HTR-8/SVneo (cell line): Measurements from ENCODE around the gene PHTF2.
A peak's percentile ranks its signal among the peaks of the same experiment; 100 is the strongest.
"Not testable (repeated sequence)": the region's sequence is repeated elsewhere in the genome, so short reads cannot be mapped to it uniquely, and the experiment has no call there.

Experiments used
- DNase-seq: peaks from one replicate; pipeline ENCODE4 v3.0.0; 2011; ENCODE audit warnings: low spot score, mixed read lengths; ENCODE audit not compliant: insufficient read length
- FAIRE-seq: peaks from 2 replicates; lab custom pipeline; 2011; peaks lifted over from hg19 to GRCh38; lab: Jason Lieb, UNC

Gene PHTF2

DNA sequence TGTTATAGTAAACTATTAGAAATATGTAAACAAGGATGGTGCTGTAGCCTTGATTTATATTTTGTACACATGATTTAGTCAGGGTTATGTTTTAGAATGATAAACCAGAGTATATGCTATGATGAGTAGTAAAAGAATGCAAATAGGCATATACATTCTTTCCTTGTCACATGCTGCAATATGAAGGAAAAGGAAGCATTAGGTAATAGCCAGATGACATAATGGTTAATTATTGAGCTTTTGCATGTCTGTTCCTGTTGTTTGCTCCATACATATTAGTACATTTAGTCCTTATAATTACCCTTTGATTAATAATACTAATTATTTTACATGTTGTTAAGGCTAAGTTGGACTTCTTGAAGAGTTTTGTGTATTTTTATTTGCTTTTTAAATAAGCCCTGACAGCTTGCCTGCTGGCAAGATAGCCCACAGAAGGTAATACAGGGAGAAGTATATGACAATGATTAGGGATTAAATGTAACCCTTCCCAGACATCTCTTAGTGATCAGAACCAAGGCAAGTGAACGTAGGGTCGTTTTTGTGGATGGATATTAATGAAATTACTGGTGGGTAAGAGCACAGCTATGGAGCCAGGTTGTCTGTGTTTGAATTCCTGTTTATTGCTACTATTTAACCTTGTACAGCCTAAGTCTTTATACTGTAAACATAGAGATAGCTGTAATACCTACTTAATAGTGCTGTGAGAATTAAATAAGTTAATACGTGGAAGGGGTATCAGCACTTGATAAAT lies 68.4 kb downstream of the PHTF2 start:
- peak; percentile 20 for DNase-seq
- no peak for FAIRE-seq

- DNase-seq = no peak
- FAIRE-seq = no peak
Measured at GRCh38 chr7:77867537-77867865, 68.9 kb downstream of the PHTF2 start.

DNA sequence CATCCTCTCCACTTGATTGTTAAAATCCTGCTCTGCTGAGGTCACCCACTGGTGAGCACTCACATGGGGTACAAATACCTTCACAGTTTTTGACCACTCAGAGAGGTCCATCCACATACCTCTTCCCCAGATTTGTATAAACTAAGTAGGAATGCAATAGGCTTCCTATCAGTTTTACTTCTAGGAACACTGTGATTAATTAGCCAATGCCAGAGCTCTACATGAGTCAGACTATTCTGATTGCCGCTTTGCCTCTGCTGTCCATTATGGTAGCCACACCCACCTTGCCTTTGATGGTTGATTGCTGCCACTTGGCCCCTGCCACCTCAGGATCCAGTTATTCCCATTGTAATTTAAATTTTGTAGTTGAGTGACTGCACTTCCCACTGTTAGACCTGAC lies 73.7 kb downstream of the PHTF2 start:
- not testable (repeated sequence) for FAIRE-seq

DNA sequence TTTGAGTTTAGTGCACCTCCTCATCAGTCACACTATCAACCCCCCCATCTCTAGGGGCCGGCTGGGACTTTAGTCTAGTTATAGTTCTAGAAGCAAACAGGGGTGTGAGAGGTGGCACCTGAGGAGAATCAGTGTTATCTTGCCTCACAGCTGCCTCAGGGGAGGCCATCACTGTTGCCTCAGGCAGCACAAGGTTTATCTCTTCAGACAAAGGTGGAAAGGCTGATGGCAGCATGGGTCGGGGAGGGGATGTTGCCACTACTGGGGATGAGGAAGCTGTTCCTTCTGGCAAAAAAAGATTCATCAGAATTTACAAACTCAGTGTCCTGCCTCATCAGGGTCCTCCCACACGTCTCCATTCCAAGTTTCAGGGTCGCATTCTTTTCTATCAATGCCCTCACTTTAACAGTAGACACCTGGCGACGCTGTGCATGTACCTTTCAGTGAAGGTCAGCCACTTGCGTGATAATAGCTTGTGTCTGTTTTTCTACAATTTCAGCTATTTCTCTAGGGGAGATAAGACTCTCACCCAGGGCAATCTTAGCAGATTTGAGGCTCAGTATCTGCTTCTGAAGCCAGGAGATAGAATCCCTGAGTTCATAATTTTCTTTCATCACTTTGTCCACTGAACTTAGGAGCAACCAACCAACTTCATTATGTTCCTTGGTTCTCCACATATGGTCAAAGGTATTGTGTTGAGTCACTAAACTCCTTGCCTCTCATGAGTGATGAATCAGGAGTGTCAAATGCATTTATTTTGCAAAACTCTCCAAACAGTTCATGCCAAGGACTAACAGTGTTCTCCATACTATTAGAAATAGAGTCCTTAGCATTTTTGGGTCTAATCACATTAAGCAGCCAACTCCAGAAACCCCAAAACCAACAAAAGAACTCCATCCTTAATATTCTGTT lies 75.1 kb downstream of the PHTF2 start:
- DNase-seq, FAIRE-seq: not testable (repeated sequence)

More for the DNA sequence above, 73.7 kb downstream of the PHTF2 start:
- not testable (repeated sequence) for DNase-seq

GRCh38 chr7:77877791-77878190 lies 79.2 kb downstream of the PHTF2 start:
- DNase-seq (no peak), FAIRE-seq (no peak)

- DNase-seq = no peak
- FAIRE-seq = no peak
Measured at GRCh38 chr7:77878500-77878899, 79.9 kb downstream of the PHTF2 start.

DNA sequence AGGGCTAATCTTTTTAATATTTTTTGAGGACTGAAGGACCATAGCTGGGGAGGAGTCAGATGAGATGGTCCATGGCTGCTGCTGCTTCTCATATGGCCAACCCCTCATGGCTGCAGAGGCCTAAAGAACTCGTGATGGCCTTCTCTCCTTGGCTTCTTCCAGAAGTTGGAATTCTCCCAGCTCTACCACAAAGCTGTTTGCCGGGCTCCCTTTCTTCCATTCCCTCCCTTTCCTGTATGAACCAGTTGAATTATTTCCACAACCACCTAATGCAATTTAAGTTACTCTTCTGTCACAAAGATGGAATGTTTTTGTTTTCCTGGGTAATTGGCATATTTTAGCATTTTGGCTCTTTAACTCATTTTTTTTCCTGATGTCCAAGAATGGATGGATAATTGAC lies 80.7 kb downstream of the PHTF2 start:
- DNase-seq (no peak), FAIRE-seq (no peak)

GRCh38 chr7:77881871-77882270 lies 83.3 kb downstream of the PHTF2 start:
- FAIRE-seq = no peak
- DNase-seq = no peak

DNA sequence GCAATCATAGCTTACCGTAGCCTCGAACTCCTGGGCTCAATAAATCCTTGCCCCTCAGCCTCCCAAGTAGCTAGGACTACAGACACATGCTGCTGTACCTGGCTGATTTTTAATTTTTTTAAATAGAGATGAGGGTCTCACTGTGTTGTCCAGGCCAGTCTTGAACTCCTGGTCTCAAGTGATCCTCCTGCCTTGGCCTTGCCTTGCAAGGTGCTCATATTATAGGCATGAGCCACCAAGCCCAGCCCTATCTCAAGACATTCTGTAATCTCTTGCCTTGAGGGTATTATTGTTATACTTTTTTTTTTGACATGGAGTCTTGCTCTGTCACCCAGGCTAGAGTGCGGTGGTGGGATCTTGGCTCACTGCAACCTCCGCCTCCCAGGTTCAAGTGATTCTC lies 86.6 kb downstream of the PHTF2 start:
- DNase-seq (no peak), FAIRE-seq (no peak)

DNA sequence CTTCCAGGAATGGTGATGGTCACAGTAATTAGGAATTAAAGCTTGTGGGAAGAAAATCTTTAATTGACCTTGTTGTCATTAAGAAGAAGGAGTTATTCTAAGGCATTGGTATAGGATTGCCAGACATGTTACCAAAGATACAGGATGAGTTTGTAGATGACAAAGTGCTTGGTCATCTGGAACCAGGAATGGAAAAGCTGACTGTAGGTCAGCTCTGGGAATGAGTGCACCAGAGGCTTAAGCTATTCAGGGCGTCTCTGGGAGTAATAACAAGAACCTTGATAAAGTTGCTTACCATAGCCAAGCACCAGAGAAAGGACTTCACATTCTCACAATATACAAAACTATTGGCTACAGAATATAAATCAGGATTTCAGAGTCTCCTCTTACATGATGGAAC lies 89.0 kb downstream of the PHTF2 start:
- FAIRE-seq (no peak), DNase-seq (no peak)

GRCh38 chr7:77888998-77889397 lies 90.4 kb downstream of the PHTF2 start:
- DNase-seq (no peak), FAIRE-seq (no peak)

- FAIRE-seq = no peak
- no peak for DNase-seq
Measured at GRCh38 chr7:77893813-77894212, 95.2 kb downstream of the PHTF2 start.

DNA sequence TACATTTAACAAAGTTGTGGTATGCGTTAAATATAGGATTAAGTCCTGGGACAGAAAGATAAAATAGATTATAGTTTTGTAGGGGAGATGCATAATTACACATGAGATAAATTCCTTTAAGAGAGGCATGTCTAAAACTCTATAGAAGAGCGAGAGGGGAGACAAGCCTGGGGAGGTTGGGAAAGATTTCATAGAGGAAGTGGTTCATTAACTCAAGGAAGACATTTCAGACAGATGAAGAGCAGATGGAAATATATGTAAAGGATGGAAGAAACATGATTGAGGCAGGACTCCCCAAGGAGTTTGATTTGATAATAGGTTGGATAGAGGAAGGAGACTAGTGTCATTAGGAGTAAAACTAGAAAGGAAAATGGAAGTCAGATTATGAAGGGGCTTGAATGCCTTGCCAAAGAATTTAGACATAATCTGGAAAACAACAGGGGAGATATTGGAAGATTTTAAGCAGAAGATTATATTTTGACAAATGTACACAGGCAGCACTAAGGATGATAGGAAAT lies 96.1 kb downstream of the PHTF2 start:
- DNase-seq (no peak), FAIRE-seq (no peak)

DNA sequence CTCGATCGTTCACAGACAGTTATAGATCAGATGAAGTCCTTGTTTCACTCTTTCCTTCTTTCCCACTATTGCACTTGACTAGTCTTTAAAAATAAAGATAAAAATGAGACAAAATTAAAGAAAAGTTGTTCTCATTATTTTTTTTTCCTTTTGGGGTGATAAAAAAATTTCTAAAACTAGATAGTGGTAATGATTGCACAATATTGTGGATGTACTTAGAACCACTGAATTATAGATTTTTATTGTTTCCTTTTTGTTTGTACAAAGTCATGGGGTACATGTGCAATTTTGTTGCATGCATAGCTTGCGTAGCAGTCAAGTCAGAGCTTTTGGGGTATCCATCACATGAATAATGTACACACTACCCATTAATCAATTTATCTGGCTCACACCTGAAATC lies 97.3 kb downstream of the PHTF2 start:
- DNase-seq = no peak
- no peak for FAIRE-seq

DNA sequence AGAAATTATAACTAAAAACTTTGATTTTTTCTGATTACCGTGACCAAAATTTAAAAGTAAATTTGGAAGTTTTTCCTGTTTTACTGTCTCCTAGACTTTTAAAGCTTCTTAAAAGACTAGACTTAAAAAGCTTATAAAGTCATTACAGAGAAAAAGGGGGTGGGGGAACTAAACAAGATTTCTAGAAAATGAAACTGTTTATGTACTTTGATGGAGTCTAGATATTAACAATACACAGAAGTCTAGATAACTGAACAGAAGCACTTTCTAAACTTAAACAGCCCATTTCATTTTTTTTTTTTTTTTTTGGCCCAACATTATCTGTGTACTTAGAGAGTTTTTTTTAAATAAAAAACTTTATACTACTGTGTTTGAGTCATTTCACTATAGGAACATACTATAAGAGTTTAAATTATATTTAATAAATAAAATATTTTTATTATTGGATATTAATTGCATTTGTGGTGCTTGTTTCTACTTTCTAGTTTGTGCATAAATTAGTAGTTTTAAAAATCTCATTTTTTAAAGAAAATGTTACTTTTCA lies 98.5 kb downstream of the PHTF2 start:
- DNase-seq (no peak), FAIRE-seq (no peak)

- no peak for FAIRE-seq
- DNase-seq = no peak
Measured at GRCh38 chr7:77899516-77899915, 100.9 kb downstream of the PHTF2 start.

- FAIRE-seq = no peak
- no peak for DNase-seq
Measured at GRCh38 chr7:77903597-77903996, 105.0 kb downstream of the PHTF2 start.

- DNase-seq (no peak), FAIRE-seq (no peak)
Measured at GRCh38 chr7:77904252-77904651, 105.7 kb downstream of the PHTF2 start.

DNA sequence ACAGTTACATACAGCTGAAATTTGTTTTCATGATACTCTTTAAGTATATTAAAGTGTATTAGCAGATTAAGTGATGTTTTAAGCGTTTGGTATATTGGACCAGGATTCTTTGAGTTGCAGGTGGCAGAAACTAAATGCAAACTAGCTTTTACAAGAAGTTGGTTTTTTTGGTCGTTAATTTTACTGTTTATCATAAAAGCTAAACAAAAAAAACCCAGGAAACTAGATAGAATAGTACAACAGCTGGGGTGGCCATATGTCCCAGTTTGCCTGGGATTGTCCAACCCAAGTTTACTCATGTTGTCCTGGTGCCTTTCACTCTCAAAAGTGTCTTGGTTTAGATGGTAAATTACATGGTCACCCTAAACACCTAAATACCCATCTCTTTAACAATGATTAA lies 108.7 kb downstream of the PHTF2 start:
- FAIRE-seq = no peak
- no peak for DNase-seq

DNA sequence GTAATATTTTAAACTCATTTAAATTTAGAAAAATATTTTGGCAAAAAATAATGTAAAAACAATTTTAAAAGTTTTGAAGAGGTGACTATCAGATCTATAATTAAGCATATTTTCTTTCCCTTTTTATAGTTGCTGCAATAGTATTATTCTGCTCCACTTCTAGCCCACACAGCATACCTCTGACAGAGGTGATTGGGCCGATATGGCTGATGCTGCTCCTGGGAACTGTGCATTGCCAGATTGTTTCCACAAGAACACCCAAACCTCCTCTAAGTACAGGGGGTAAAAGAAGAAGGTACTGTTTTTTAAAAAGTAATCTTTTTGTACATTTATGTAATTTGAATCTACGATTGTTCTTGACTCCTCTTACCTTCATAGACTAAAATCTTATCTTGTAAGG lies 110.1 kb downstream of the PHTF2 start:
- FAIRE-seq (no peak), DNase-seq (no peak)

DNA sequence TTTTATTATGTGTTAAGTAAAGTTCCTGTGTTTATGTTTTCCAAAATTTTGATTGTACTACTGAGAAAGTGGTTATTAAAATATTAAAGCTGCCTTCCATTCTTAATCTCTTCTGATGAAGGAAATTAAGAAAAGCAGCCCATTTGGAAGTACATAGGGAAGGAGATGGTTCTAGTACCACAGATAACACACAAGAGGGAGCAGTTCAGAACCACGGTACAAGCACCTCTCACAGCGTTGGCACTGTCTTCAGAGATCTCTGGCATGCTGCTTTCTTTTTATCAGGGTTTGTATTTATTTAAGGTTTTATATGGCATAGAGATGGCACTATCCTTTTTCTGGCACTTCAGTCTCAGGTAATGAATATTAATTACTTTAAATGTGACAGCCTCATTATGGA lies 111.6 kb downstream of the PHTF2 start:
- FAIRE-seq (no peak), DNase-seq (no peak)
